ENCODE data around the gene TEAD1.
"Not testable (repeated sequence)": the region's sequence is repeated elsewhere in the genome, so short reads cannot be mapped to it uniquely, and the experiment has no call there.

Gene TEAD1

GRCh38 chr11:12863605-12864121, 189.4 kb downstream of the TEAD1 start:
- DNase-seq (ENCODE audit: low read depth in 2 of 2): no peak

- no peak for DNase-seq (ENCODE audit: low read depth in 2 of 2)
Measured at GRCh38 chr11:12864316-12865156, 190.3 kb downstream of the TEAD1 start.

GRCh38 chr11:12865863-12866595, 191.8 kb downstream of the TEAD1 start:
- DNase-seq (ENCODE audit: low read depth in 2 of 2): no peak

GRCh38 chr11:12867531-12867930, 193.3 kb downstream of the TEAD1 start:
- DNase-seq (ENCODE audit: low read depth in 2 of 2): no peak

GRCh38 chr11:12868315-12869073, 194.3 kb downstream of the TEAD1 start:
- no peak for DNase-seq (ENCODE audit: low read depth in 2 of 2)

- no peak for DNase-seq (ENCODE audit: low read depth in 2 of 2)
Measured at GRCh38 chr11:12871241-12871640, 197.0 kb downstream of the TEAD1 start.

GRCh38 chr11:12871788-12872321, 197.6 kb downstream of the TEAD1 start:
- no peak for DNase-seq (ENCODE audit: low read depth in 2 of 2)

GRCh38 chr11:12876340-12876739, 202.1 kb downstream of the TEAD1 start:
- no peak for DNase-seq (ENCODE audit: low read depth in 2 of 2)

- no peak for DNase-seq (ENCODE audit: low read depth in 2 of 2)
Measured at GRCh38 chr11:12876988-12877387, 202.8 kb downstream of the TEAD1 start.

GRCh38 chr11:12877508-12877907, 203.3 kb downstream of the TEAD1 start:
- not testable (repeated sequence) for DNase-seq (ENCODE audit: low read depth in 2 of 2)

GRCh38 chr11:12880327-12880726, 206.1 kb downstream of the TEAD1 start:
- DNase-seq (ENCODE audit: low read depth in 2 of 2): no peak

GRCh38 chr11:12882670-12883069, 208.4 kb downstream of the TEAD1 start:
- no peak for DNase-seq (ENCODE audit: low read depth in 2 of 2)

- no peak for DNase-seq (ENCODE audit: low read depth in 2 of 2)
Measured at GRCh38 chr11:12884751-12885318, 210.6 kb downstream of the TEAD1 start.

GRCh38 chr11:12885717-12886239, 211.6 kb downstream of the TEAD1 start:
- no peak for DNase-seq (ENCODE audit: low read depth in 2 of 2)

- DNase-seq (ENCODE audit: low read depth in 2 of 2): no peak
Measured at GRCh38 chr11:12886508-12886907, 212.3 kb downstream of the TEAD1 start.

GRCh38 chr11:12888525-12889158, 214.4 kb downstream of the TEAD1 start:
- DNase-seq (ENCODE audit: low read depth in 2 of 2): peak; percentile 11 to 12

GRCh38 chr11:12889243-12889642, 215.0 kb downstream of the TEAD1 start:
- no peak for DNase-seq (ENCODE audit: low read depth in 2 of 2)

- DNase-seq (ENCODE audit: low read depth in 2 of 2): no peak
Measured at GRCh38 chr11:12890476-12890875, 216.3 kb downstream of the TEAD1 start.

- peak in 1 of 2 donors; percentile 5 for DNase-seq (ENCODE audit: low read depth in 2 of 2)
Measured at GRCh38 chr11:12893787-12894672, 219.8 kb downstream of the TEAD1 start.

- DNase-seq (ENCODE audit: low read depth in 2 of 2): no peak
Measured at GRCh38 chr11:12897390-12897789, 223.2 kb downstream of the TEAD1 start.
